Tibial artery (tissue), 4 donors: ENCODE measurements around the gene DPPA4.

Source experiments
- DNase-seq, 2 donors: peaks; one replicate each; pipeline ENCODE4 v3.0.0-alpha.2; 2019
- H3K27ac ChIP-seq, 2 donors: fragments of 200-600 bp; sonication (generic) in 1 of 2; 1 replicate in 1 of 2; 2 replicates in 1 of 2; pipeline ENCODE4 v1.5.1; 2018 to 2019; ENCODE audit warnings: mild to moderate bottlenecking in 1 of 2
- H3K27me3 ChIP-seq, 2 donors: fragments of 200-600 bp; sonication (generic) in 1 of 2; one replicate each; pipeline versions ENCODE4 v1.5.1 to v1.6.0; 2016 to 2019
- H3K36me3 ChIP-seq, 3 donors: fragments of 200-600 bp; sonication (generic) in 2 of 3; one replicate each; pipeline ENCODE4 v1.5.1; 2016 to 2019; ENCODE audit warnings: mild to moderate bottlenecking in 2 of 3
- H3K4me1 ChIP-seq, 4 donors: fragments of 200-600 bp; sonication (generic) in 2 of 4; 1 replicate in 3 of 4; 2 replicates in 1 of 4; pipeline ENCODE4 v1.5.1; 2016 to 2019
- H3K4me3 ChIP-seq, 2 donors: fragments of 200-600 bp; sonication (generic) in 1 of 2; 1 replicate in 1 of 2; 2 replicates in 1 of 2; pipeline ENCODE4 v1.5.1; 2018 to 2019; ENCODE audit warnings: mild to moderate bottlenecking in 2 of 2
- H3K9me3 ChIP-seq, 3 donors: fragments of 200-600 bp; sonication (generic) in 1 of 3; one replicate each; pipeline ENCODE4 v1.5.1; 2016 to 2019
- intact Hi-C: fragments of 100-400 bp; cut with DNase I; formaldehyde crosslinking; loops from one replicate; pipeline ENCODE4 v1.15.0; 2023; ENCODE audit warnings: low total_unique reads
- TF ChIP-seq, protein P1 (sequence below), 2 experiments: fragments of 200-600 bp in 1 of 2; fragments of 450-650 bp in 1 of 2; IDR thresholded peaks; one replicate each; pipeline ENCODE4 v1.5.1; 2017 to 2019; ENCODE audit warnings: antibody characterized with exemption in 2 of 2, mild to moderate bottlenecking in 1 of 2, moderate library complexity in 1 of 2

Gene DPPA4

GRCh38 chr3:109346099-109346498 lies 8.8 kb upstream of the DPPA4 start:
- Histone ChIP-seq H3K4me3 (no peak overlapping the region), H3K27me3 (no peaks in the 10 kb centered on the region)
- intact Hi-C loops, result no loop called here

GRCh38 chr3:109339714-109340648 lies 2.6 kb upstream of the DPPA4 start:
- no peak overlapping the region for H3K27ac ChIP-seq
- intact Hi-C loops, result no loop called here
- H3K36me3 ChIP-seq, result no peaks in the 10 kb centered on the region
- H3K27me3 ChIP-seq, result no peaks in the 10 kb centered on the region
- TF ChIP-seq, protein P1, sequence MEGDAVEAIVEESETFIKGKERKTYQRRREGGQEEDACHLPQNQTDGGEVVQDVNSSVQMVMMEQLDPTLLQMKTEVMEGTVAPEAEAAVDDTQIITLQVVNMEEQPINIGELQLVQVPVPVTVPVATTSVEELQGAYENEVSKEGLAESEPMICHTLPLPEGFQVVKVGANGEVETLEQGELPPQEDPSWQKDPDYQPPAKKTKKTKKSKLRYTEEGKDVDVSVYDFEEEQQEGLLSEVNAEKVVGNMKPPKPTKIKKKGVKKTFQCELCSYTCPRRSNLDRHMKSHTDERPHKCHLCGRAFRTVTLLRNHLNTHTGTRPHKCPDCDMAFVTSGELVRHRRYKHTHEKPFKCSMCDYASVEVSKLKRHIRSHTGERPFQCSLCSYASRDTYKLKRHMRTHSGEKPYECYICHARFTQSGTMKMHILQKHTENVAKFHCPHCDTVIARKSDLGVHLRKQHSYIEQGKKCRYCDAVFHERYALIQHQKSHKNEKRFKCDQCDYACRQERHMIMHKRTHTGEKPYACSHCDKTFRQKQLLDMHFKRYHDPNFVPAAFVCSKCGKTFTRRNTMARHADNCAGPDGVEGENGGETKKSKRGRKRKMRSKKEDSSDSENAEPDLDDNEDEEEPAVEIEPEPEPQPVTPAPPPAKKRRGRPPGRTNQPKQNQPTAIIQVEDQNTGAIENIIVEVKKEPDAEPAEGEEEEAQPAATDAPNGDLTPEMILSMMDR (IDR thresholded peaks at IDR 0.05), result no peak
- no peak for DNase-seq
- peaks cover 0 to 8% (median 0%) of the 10 kb centered on the region in 4 donors for H3K4me1 ChIP-seq
- H3K4me3 ChIP-seq, result no peak overlapping the region
- no peaks in the 10 kb centered on the region for H3K9me3 ChIP-seq

More at GRCh38 chr3:109346099-109346498, 8.8 kb upstream of the DPPA4 start:
- TF ChIP-seq, protein P1 (IDR thresholded peaks at IDR 0.05), result no peak
- Histone ChIP-seq H3K36me3 (no peaks in the 10 kb centered on the region), H3K9me3 (no peaks in the 10 kb centered on the region), H3K27ac (no peak overlapping the region), H3K4me1 (no peaks in the 10 kb centered on the region)
- no peak for DNase-seq

- H3K4me1 ChIP-seq, result peaks cover 0 to 8% (median 0%) of the 10 kb centered on the region in 4 donors
- no peaks in the 10 kb centered on the region for H3K36me3 ChIP-seq
- H3K27me3 ChIP-seq, result no peaks in the 10 kb centered on the region
- TF ChIP-seq, protein P1 (IDR thresholded peaks at IDR 0.05), result no peak
- intact Hi-C loops, result no loop called here
- no peak for DNase-seq
- no peak overlapping the region for H3K27ac ChIP-seq
- no peaks in the 10 kb centered on the region for H3K9me3 ChIP-seq
- H3K4me3 ChIP-seq, result no peak overlapping the region
Measured at GRCh38 chr3:109339197-109339596, 1.9 kb upstream of the DPPA4 start.

DNA sequence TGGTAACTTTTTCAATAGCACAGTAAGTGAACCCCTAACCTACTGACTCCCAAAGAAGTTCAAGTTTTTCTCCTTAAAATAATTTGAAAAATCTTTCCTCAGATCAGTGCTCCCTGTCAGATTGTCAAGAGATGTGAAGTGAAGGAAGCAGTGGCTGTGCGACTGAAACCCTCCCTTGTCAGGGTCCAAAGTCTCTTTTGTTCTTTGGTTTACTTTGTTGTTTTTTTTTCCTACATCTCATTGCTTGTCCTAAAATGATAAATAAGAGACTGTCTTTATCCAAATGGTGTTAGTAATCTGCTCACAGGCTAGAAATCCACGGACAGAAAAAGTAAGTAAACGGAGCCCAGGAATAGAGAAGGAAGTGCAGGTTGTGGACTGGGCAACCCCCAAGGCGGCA lies 976 bp upstream of the DPPA4 start:
- Histone ChIP-seq H3K36me3 (no peaks in the 10 kb centered on the region), H3K4me3 (no peak overlapping the region), H3K27ac (no peak overlapping the region), H3K27me3 (no peaks in the 10 kb centered on the region), H3K4me1 (peaks cover 0 to 8% (median 0%) of the 10 kb centered on the region in 4 donors), H3K9me3 (no peaks in the 10 kb centered on the region)
- TF ChIP-seq, protein P1 (IDR thresholded peaks at IDR 0.05), result no peak
- DNase-seq, result no peak
- intact Hi-C loops, result no loop called here

GRCh38 chr3:109336291-109336861 lies 970 bp downstream of the DPPA4 start:
- peaks cover 0 to 8% (median 0%) of the 10 kb centered on the region in 4 donors for H3K4me1 ChIP-seq
- H3K4me3 ChIP-seq, result peak overlapping the region; percentile 35 to 43
- H3K36me3 ChIP-seq, result no peaks in the 10 kb centered on the region
- no peak overlapping the region for H3K27ac ChIP-seq
- intact Hi-C loops, result no loop called here
- H3K27me3 ChIP-seq, result no peaks in the 10 kb centered on the region
- TF ChIP-seq, protein P1 (IDR thresholded peaks at IDR 0.05), result no peak
- no peak for DNase-seq
- H3K9me3 ChIP-seq, result no peaks in the 10 kb centered on the region
